ENCODE results near the gene CD6.

Gene CD6

GRCh38 chr11:60993615-60994014 is 22.1 kb downstream of the CD6 start:
- Histone ChIP-seq H3K9me3 (ENCODE audit: control insufficient read depth, insufficient read depth, low read depth, low read length) (no peaks in the 10 kb centered on the region), H3K4me3 (ENCODE audit: low read depth, low read length) (no peak overlapping the region), H3K36me3 (ENCODE audit: control insufficient read depth in 2 of 2, insufficient read depth in 1 of 2, low read length in 2 of 2) (no peaks in the 10 kb centered on the region), H3K27ac (ENCODE audit: extremely low read depth, low read depth, low read length) (no peak overlapping the region), H3K4me1 (ENCODE audit: control insufficient read depth, insufficient read depth, low read length) (no peaks in the 10 kb centered on the region)
- POLR2A ChIA-PET = no interaction called here
- TF ChIP-seq MYNN (tag by site-specific recombination; IDR thresholded peaks at IDR 0.05; ENCODE audit: borderline replicate concordance) = no peak
- TF ChIP-seq RBAK (tag by site-specific recombination; IDR thresholded peaks at IDR 0.05) = no peak
- no peak for TF ChIP-seq KLF10 (tag by site-specific recombination; IDR thresholded peaks at IDR 0.05)
- TF ChIP-seq SCRT1 (tag by site-specific recombination; IDR thresholded peaks at IDR 0.05; ENCODE audit: borderline replicate concordance) = peak; percentile 56; the same call in 1 of the 2 replicates
- TF ChIP-seq KLF1 (tag by site-specific recombination; IDR thresholded peaks at IDR 0.05) = no peak
- TF ChIP-seq OVOL3 (tag by site-specific recombination; IDR thresholded peaks at IDR 0.05) = no peak
- TF ChIP-seq SCRT2 (tag by site-specific recombination; IDR thresholded peaks at IDR 0.05) = peak; percentile 81
- CTCF ChIA-PET = no interaction called here

- POLR2A ChIA-PET = no interaction called here
- CTCF ChIA-PET = interaction anchor here (0.6 kb wide), 1 partner anchor 72 kb away, joined by 4 read pairs; no protein-coding TSS in a partner anchor
Measured at GRCh38 chr11:60994541-60995080, 23.1 kb downstream of the CD6 start.

GRCh38 chr11:60995798-60996197 is 24.3 kb downstream of the CD6 start:
- Histone ChIP-seq H3K9me3 (ENCODE audit: control insufficient read depth, insufficient read depth, low read depth, low read length) (no peaks in the 10 kb centered on the region), H3K27ac (ENCODE audit: extremely low read depth, low read depth, low read length) (no peak overlapping the region), H3K4me1 (ENCODE audit: control insufficient read depth, insufficient read depth, low read length) (no peaks in the 10 kb centered on the region), H3K4me3 (ENCODE audit: low read depth, low read length) (no peak overlapping the region), H3K36me3 (ENCODE audit: control insufficient read depth in 2 of 2, insufficient read depth in 1 of 2, low read length in 2 of 2) (no peaks in the 10 kb centered on the region)
- ChIA-PET POLR2A (no interaction called here), CTCF (no interaction called here)
- TF ChIP-seq ZNF558 (tag by site-specific recombination; IDR thresholded peaks at IDR 0.05) = no peak
- no peak for TF ChIP-seq ZNF112 (tag by site-specific recombination; IDR thresholded peaks at IDR 0.05)
- no peak for TF ChIP-seq ZNF518A (tag by site-specific recombination; conservative IDR thresholded peaks at IDR 0.05; ENCODE audit: low read depth)
- no peak for TF ChIP-seq ZNF335 (tag by site-specific recombination; conservative IDR thresholded peaks at IDR 0.05)
- no peak for TF ChIP-seq ZBTB6 (tag by site-specific recombination; IDR thresholded peaks at IDR 0.05)
- TF ChIP-seq PRDM4 (tag by site-specific recombination; IDR thresholded peaks at IDR 0.05) = no peak
- TF ChIP-seq ZNF624 (tag by site-specific recombination; IDR thresholded peaks at IDR 0.05) = no peak
- no peak for TF ChIP-seq GLIS2 (tag by site-specific recombination; IDR thresholded peaks at IDR 0.05)
- TF ChIP-seq ZNF621 (tag by site-specific recombination; IDR thresholded peaks at IDR 0.05) = no peak
- no peak for TF ChIP-seq ZNF174 (tag by site-specific recombination; IDR thresholded peaks at IDR 0.05)
- TF ChIP-seq PBX3 (CRISPR knock-in tag; IDR thresholded peaks at IDR 0.05) = no peak

More at GRCh38 chr11:60994541-60995080, 23.1 kb downstream of the CD6 start:
- H3K4me1 ChIP-seq (ENCODE audit: control insufficient read depth, insufficient read depth, low read length) = no peaks in the 10 kb centered on the region
- H3K4me3 ChIP-seq (ENCODE audit: low read depth, low read length) = no peak overlapping the region
- no peaks in the 10 kb centered on the region for H3K36me3 ChIP-seq (ENCODE audit: control insufficient read depth in 2 of 2, insufficient read depth in 1 of 2, low read length in 2 of 2)
- TF ChIP-seq ZNF449 (tag by site-specific recombination; IDR thresholded peaks at IDR 0.05) (peak; percentile 78), PRDM1 (tag by site-specific recombination; IDR thresholded peaks at IDR 0.05) (0 out of 2 replicates have a peak, but pooled peaks have one; percentile 51), ZNF610 (tag by site-specific recombination; IDR thresholded peaks at IDR 0.05; ENCODE audit: borderline replicate concordance) (no peak)
- no peak overlapping the region for H3K27ac ChIP-seq (ENCODE audit: extremely low read depth, low read depth, low read length)
- H3K9me3 ChIP-seq (ENCODE audit: control insufficient read depth, insufficient read depth, low read depth, low read length) = no peaks in the 10 kb centered on the region

All from HEK293 (cell line).